Upper lobe of left lung (tissue), 6 donors: ENCODE measurements around the gene EXOC6. TPM values are rescaled to one million over a fixed set of nuclear protein-coding genes. Genes with fewer than 3 reads are reported as not detected.

Experiments used
- ATAC-seq, 2 donors: fragments of 200-7000 bp; cut with Tn5 transposase; one replicate each; pipeline ENCODE4 v1.9.1; 2022; ENCODE audit warnings: mild to moderate bottlenecking in 2 of 2, moderate library complexity in 2 of 2; ENCODE audit not compliant: low FRiP score in 2 of 2
- DNase-seq, 2 donors: peaks; one replicate each; pipeline ENCODE4 v3.0.0-alpha.2; 2019 to 2020
- H3K27ac ChIP-seq, 4 donors: fragments of 200-600 bp; sonication (generic); one replicate each; pipeline ENCODE4 v1.5.1; 2016 to 2019
- H3K27me3 ChIP-seq, 4 donors: fragments of 200-600 bp; sonication (generic); one replicate each; pipeline ENCODE4 v1.5.1; 2017 to 2019
- H3K36me3 ChIP-seq, 4 donors: fragments of 200-600 bp; sonication (generic); one replicate each; pipeline ENCODE4 v1.5.1; 2016 to 2019
- H3K4me1 ChIP-seq, 4 donors: fragments of 200-600 bp; sonication (generic); one replicate each; pipeline ENCODE4 v1.5.1; 2018 to 2019
- H3K4me3 ChIP-seq, 4 donors: fragments of 200-600 bp; sonication (generic); one replicate each; pipeline ENCODE4 v1.5.1; 2017 to 2019; ENCODE audit warnings: mild to moderate bottlenecking in 2 of 4, moderate library complexity in 1 of 4
- H3K9me3 ChIP-seq, 4 donors: fragments of 200-600 bp; sonication (generic); one replicate each; pipeline ENCODE4 v1.5.1; 2018 to 2019
- EP300 ChIP-seq, 4 donors: sonication (generic); formaldehyde crosslinking; IDR thresholded peaks; one replicate each; pipeline ENCODE4 v1.5.1; 2017; ENCODE audit warnings: antibody characterized with exemption in 4 of 4, control low read depth in 2 of 4
- POLR2A ChIP-seq, 4 donors: fragments of 450-650 bp; IDR thresholded peaks; one replicate each; pipeline ENCODE4 v1.5.1; 2016 to 2017; ENCODE audit warnings: antibody characterized with exemption in 4 of 4, mild to moderate bottlenecking in 2 of 4
- POLR2AphosphoS5 ChIP-seq, 2 donors: sonication (generic); formaldehyde crosslinking; IDR thresholded peaks; one replicate each; pipeline ENCODE4 v1.5.1; 2017; ENCODE audit warnings: antibody characterized with exemption in 2 of 2
- WGBS, 2 donors: methylation state at CpG; one replicate each; pipeline ENCODE4 v1.1.5; 2017 to 2018; 5-methylcytosine and 5-hydroxymethylcytosine counted together
- total RNA-seq, 6 donors: library from RNA; depleted of rRNA in 4 of 6; stranded (reverse); fragments of >200 nt in 4 of 6; gene quantifications; one replicate each; pipeline versions ENCODE4 v1.1.0 to v1.2.1, GENCODE V29; 2016 to 2021
- TF ChIP-seq, protein P1 (sequence below), 6 experiments: fragments of 450-650 bp in 4 of 6; fragments of 200-600 bp in 2 of 6; sonication (generic) in 2 of 6; IDR thresholded peaks; one replicate each; pipeline ENCODE4 v1.5.1; 2016 to 2019; ENCODE audit warnings: antibody characterized with exemption in 6 of 6
- donor health status: DM: no; HTN: no; CAD: no; lungs with moderate emphysema.
- donor health status: DM: no; HTN: yes; CAD: no; lungs with severe emphysema.

The EXOC6 gene
- total RNA-seq, 6 donors from 2014 or later, result 7.1 to 27.3 (median 20.1) TPM

DNA sequence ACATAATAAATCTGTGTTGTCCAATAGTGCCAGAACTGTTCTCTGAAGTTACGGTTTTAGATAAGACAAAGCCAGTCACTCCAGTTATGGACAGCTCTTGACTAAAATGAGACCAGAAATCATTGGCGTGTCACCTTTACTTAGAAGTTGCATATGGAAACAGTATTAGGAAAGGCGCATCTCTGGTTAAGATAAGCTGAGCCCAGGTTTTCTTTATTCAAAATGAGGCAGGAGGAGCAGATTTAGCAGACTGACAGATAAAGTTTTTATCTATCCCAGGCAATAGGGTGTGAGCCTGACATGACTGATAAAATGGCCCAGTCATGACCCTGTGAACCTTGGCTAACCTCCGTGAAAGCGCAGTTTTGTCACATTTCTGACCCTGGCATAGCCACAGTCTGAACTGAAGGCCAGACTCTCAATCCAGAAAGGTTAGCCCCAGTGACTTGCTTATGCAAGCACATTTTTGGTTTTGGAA is 229.6 kb downstream of the EXOC6 start:
- no peak overlapping the region for H3K4me3 ChIP-seq
- WGBS, 2 donors, result 79 to 88% methylated on average over 5 of the region's 5 CpGs
- peaks cover 0 to 27% (median 18%) of the 10 kb centered on the region in 4 donors for H3K27me3 ChIP-seq
- H3K36me3 ChIP-seq, result no peaks in the 10 kb centered on the region
- H3K9me3 ChIP-seq, result no peaks in the 10 kb centered on the region
- no peak for ATAC-seq
- TF ChIP-seq POLR2AphosphoS5 (IDR thresholded peaks at IDR 0.05), result no peak
- no peak for TF ChIP-seq EP300 (IDR thresholded peaks at IDR 0.05)
- no peak for TF ChIP-seq POLR2A (IDR thresholded peaks at IDR 0.05)
- TF ChIP-seq, protein P1, sequence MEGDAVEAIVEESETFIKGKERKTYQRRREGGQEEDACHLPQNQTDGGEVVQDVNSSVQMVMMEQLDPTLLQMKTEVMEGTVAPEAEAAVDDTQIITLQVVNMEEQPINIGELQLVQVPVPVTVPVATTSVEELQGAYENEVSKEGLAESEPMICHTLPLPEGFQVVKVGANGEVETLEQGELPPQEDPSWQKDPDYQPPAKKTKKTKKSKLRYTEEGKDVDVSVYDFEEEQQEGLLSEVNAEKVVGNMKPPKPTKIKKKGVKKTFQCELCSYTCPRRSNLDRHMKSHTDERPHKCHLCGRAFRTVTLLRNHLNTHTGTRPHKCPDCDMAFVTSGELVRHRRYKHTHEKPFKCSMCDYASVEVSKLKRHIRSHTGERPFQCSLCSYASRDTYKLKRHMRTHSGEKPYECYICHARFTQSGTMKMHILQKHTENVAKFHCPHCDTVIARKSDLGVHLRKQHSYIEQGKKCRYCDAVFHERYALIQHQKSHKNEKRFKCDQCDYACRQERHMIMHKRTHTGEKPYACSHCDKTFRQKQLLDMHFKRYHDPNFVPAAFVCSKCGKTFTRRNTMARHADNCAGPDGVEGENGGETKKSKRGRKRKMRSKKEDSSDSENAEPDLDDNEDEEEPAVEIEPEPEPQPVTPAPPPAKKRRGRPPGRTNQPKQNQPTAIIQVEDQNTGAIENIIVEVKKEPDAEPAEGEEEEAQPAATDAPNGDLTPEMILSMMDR (IDR thresholded peaks at IDR 0.05), result no peak
- DNase-seq, result no peak
- peaks cover 17 to 32% (median 29%) of the 10 kb centered on the region in 4 donors for H3K4me1 ChIP-seq
- no peak overlapping the region for H3K27ac ChIP-seq

DNA sequence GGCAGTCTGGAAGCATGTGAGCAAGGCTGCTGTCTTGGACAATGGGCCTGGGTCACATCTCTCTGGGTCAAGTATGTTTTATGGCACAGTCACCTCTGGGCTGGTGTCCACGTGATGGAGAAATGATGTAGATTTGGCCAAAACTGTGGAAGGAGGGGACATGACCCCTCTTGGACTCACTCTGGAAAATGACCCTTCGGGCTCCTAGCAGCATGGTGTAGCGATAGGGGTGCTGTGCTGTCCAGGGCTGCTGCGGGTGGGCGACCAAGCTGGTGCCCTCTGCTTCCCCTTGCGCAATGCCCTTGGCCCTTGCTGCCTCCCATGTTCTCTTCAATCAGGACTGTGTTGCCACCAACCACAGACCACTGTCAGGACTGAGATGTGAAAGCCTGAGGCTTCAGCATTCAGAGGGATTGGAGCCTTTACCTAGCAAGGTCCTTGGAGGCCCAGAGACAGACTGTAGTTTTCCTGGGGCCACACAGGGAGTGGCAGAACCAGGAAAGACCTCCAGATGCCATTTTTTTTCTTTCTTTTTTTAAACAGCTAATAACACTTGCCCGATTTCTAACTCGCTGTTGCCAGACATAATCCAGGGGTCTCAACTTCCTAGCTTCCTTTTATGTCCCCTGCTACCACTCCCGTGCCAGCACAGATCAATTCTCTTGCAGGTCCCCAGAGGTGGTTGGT is 231.5 kb downstream of the EXOC6 start:
- TF ChIP-seq, protein P1 (IDR thresholded peaks at IDR 0.05), result no peak
- TF ChIP-seq POLR2A (IDR thresholded peaks at IDR 0.05), result no peak
- Histone ChIP-seq H3K27ac (no peak overlapping the region), H3K9me3 (no peaks in the 10 kb centered on the region), H3K4me1 (peaks cover 0 to 13% (median 10%) of the 10 kb centered on the region in 4 donors), H3K36me3 (no peaks in the 10 kb centered on the region), H3K4me3 (no peak overlapping the region), H3K27me3 (peaks cover 0 to 8% (median 3%) of the 10 kb centered on the region in 4 donors)
- ATAC-seq (no peak), DNase-seq (peak in 1 of 2 donors; percentile 29)
- 56 to 64% methylated on average over 8 to 9 of the region's 9 CpGs for WGBS, 2 donors

DNA sequence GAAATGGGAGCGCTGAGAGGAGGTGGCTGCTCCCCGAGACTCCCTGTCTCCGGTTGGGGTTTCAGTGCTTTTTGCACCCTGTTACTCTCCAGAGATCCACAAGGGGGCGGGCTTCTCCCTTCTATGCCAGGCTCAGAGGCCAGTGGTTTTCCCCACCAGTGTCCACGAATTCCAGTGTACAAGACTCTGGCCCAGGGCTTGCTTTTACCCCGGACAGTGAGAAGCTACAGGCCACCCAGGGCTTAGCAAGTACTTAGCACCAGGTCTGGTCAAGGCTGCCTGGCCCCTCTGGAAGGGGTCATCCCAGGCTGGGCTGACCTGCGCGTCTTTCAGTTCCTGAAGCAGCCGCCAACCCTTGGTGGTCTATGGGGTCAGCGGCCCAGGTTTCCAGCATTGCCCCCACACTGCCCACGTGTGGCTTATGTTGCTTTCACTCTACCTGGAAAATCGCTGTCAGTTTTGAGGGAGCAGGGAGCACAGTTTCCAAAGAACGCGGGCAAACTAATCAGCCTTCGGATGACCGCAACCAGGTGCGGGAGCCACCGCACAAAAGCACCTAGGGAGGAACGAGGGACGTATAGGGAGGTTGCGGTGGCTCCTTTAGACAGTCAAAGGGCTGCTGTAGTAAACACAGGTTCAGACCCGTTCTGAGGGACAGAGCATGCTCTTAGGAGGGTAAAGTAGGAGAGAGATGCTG is 232.2 kb downstream of the EXOC6 start:
- Histone ChIP-seq H3K9me3 (no peaks in the 10 kb centered on the region), H3K36me3 (no peaks in the 10 kb centered on the region), H3K27ac (no peak overlapping the region), H3K4me1 (peaks cover 0 to 10% (median 5%) of the 10 kb centered on the region in 4 donors), H3K27me3 (peaks cover 0 to 2% (median 0%) of the 10 kb centered on the region in 4 donors), H3K4me3 (no peak overlapping the region)
- peak; percentile 17 to 53 for DNase-seq
- peak; percentile 82 to 86 for ATAC-seq
- 62 to 67% methylated on average over 13 to 21 of the region's 22 CpGs for WGBS, 2 donors
- TF ChIP-seq, protein P1 (IDR thresholded peaks at IDR 0.05), result peak; percentile 71 to 81 (median 78)
- no peak for TF ChIP-seq EP300 (IDR thresholded peaks at IDR 0.05)

DNA sequence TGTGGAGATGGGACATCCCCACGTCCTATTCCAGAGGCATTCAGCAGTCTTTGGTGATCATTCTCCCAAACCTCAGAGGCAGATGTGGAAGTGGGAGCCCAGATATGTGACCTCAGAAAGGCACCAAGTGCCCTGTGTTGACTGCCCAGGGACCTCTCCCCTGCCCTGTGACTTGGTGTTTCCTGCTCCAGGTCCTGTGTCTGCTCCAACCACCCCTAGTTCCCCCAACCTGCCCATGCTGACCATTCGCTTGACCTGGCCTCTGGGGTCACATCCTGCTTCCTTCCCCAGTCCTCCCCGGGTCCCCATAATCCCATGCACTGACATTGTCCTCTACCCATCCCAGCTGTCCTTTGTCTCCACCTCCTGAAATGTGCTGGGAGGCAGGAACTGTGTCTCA is 233.0 kb downstream of the EXOC6 start:
- DNase-seq, result no peak
- 41 to 43% methylated on average over 3 of the region's 3 CpGs for WGBS, 2 donors
- no peak for ATAC-seq
- H3K36me3 ChIP-seq, result no peaks in the 10 kb centered on the region
- no peaks in the 10 kb centered on the region for H3K9me3 ChIP-seq
- H3K4me1 ChIP-seq, result peaks cover 0 to 10% (median 5%) of the 10 kb centered on the region in 4 donors
- no peak overlapping the region for H3K27ac ChIP-seq
- TF ChIP-seq, protein P1 (IDR thresholded peaks at IDR 0.05), result no peak
- TF ChIP-seq POLR2AphosphoS5 (IDR thresholded peaks at IDR 0.05), result no peak
- TF ChIP-seq POLR2A (IDR thresholded peaks at IDR 0.05), result no peak
- no peak for TF ChIP-seq EP300 (IDR thresholded peaks at IDR 0.05)
- no peak overlapping the region for H3K4me3 ChIP-seq
- no peaks in the 10 kb centered on the region for H3K27me3 ChIP-seq
